Body of pancreas (tissue), 4 donors: ENCODE results near the gene SLC22A14. TPM values are rescaled to one million over a fixed set of nuclear protein-coding genes. Genes with fewer than 3 reads are reported as not detected.
"Not testable (repeated sequence)": the region's sequence is repeated elsewhere in the genome, so short reads cannot be mapped to it uniquely, and the experiment has no call there.

Experiments
- ATAC-seq: fragments of 150-250 bp; one replicate; pipeline ENCODE4 v1.9.1; 2016
- DNase-seq, 4 donors: peaks; one replicate each; pipeline ENCODE4 v3.0.0-alpha.2; 2019
- H3K27ac ChIP-seq, 4 donors: fragments of 200-600 bp; sonication (generic); 1 replicate in 3 of 4; 2 replicates in 1 of 4; pipeline versions ENCODE4 v1.5.1 to v1.6.1; 2016 to 2019; ENCODE audit warnings: mild to moderate bottlenecking in 1 of 4, mixed read lengths in 1 of 4, moderate library complexity in 1 of 4
- H3K27me3 ChIP-seq, 2 donors: fragments of 200-600 bp; sonication (generic); one replicate each; pipeline ENCODE4 v1.6.0; 2016; ENCODE audit warnings: mild to moderate bottlenecking in 1 of 2
- H3K36me3 ChIP-seq, 2 donors: fragments of 200-600 bp; sonication (generic); replicated peaks in 1 of 2; 2 replicates each; pipeline ENCODE4 v1.5.1; 2016; ENCODE audit warnings: low read depth in 2 of 2; ENCODE audit not compliant: insufficient read depth in 1 of 2
- H3K4me1 ChIP-seq: fragments of 200-600 bp; sonication (generic); one replicate; pipeline ENCODE4 v1.6.0; 2016
- H3K4me3 ChIP-seq, 2 donors: fragments of 200-600 bp; sonication (generic); 1 replicate in 1 of 2; 2 replicates in 1 of 2; pipeline ENCODE4 v1.5.1; 2016 to 2019
- H3K9me3 ChIP-seq, 3 donors: fragments of 200-600 bp; sonication (generic); 1 replicate in 2 of 3; 2 replicates in 1 of 3; pipeline ENCODE4 v1.5.1; 2016
- POLR2A ChIP-seq, 3 donors: fragments of 450-650 bp; IDR thresholded peaks; one replicate each; pipeline ENCODE4 v1.6.1; 2016; ENCODE audit warnings: antibody characterized with exemption in 3 of 3, mild to moderate bottlenecking in 2 of 3
- WGBS, 2 donors: methylation state at CpG; one replicate each; pipeline ENCODE4 v1.1.5; 2017; 5-methylcytosine and 5-hydroxymethylcytosine counted together
- intact Hi-C: fragments of 100-400 bp; cut with DNase I; formaldehyde crosslinking; loops from one replicate; pipeline ENCODE4 v1.15.1; 2023
- total RNA-seq, 2 donors: library from RNA; depleted of rRNA; stranded (reverse); fragments of >200 nt; gene quantifications; one replicate each; pipeline ENCODE4 v1.1.0, GENCODE V29; 2016
- TF ChIP-seq, protein P1 (sequence below), 7 experiments: fragments of 450-650 bp in 4 of 7; fragments of 200-600 bp in 3 of 7; sonication (generic) in 3 of 7; IDR thresholded peaks; one replicate each; pipeline ENCODE4 v1.5.1; 2016 to 2019; ENCODE audit warnings: antibody characterized with exemption in 7 of 7

SLC22A14 gene
- total RNA-seq, 2 donors from 2014 or later, result not detected

DNA sequence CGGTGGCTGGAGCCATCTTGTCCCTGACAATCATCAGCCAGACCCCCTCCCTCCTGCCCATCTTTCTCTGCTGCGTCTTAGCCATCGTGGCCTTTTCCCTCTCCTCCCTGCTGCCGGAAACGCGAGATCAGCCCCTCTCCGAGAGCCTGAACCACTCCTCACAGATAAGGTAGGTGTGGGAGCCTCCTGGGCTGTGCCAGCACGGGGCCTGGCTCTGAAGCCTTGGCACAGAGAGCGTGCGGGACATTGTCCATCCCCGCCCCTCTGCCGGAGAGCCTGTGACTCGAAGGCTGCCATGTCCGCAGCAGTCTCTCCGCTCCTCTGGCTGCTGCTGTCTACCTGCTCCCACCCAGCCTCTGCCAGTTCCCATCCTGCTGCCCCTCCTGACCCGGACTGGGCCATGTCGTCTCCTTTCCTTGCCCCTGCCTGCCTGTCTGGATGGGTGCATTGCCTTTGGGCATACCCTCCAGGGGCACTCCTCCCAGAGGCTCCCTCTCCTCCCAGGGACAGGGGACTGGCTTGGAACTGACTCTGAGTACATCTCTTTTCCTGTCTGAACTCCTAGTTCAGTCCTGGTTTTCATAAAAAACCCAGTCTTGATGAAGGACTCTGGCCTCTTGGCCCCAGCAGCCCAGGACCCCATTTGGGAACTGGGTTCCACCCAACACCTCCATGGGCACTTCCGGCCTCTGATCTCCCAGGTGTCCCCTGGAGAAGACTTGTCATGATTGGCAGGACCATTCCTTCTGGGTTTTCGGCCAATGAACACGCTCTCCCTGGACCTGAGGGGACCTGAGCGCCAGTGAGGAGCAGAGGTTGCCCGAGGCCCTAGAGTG is 34.5 kb downstream of the SLC22A14 start:
- DNase-seq (no peak), ATAC-seq (no peak)
- H3K4me1 ChIP-seq, result no peaks in the 10 kb centered on the region
- H3K27ac ChIP-seq, result no peak overlapping the region
- 69 to 75% methylated on average over 18 to 22 of the region's 22 CpGs for WGBS, 2 donors
- no peak for TF ChIP-seq POLR2A (IDR thresholded peaks at IDR 0.05)
- TF ChIP-seq, protein P1, sequence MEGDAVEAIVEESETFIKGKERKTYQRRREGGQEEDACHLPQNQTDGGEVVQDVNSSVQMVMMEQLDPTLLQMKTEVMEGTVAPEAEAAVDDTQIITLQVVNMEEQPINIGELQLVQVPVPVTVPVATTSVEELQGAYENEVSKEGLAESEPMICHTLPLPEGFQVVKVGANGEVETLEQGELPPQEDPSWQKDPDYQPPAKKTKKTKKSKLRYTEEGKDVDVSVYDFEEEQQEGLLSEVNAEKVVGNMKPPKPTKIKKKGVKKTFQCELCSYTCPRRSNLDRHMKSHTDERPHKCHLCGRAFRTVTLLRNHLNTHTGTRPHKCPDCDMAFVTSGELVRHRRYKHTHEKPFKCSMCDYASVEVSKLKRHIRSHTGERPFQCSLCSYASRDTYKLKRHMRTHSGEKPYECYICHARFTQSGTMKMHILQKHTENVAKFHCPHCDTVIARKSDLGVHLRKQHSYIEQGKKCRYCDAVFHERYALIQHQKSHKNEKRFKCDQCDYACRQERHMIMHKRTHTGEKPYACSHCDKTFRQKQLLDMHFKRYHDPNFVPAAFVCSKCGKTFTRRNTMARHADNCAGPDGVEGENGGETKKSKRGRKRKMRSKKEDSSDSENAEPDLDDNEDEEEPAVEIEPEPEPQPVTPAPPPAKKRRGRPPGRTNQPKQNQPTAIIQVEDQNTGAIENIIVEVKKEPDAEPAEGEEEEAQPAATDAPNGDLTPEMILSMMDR (IDR thresholded peaks at IDR 0.05), result no peak
- no peaks in the 10 kb centered on the region for H3K9me3 ChIP-seq
- H3K27me3 ChIP-seq, result no peaks in the 10 kb centered on the region
- no peaks in the 10 kb centered on the region for H3K36me3 ChIP-seq
- H3K4me3 ChIP-seq, result no peak overlapping the region
- intact Hi-C loops, result no loop called here

DNA sequence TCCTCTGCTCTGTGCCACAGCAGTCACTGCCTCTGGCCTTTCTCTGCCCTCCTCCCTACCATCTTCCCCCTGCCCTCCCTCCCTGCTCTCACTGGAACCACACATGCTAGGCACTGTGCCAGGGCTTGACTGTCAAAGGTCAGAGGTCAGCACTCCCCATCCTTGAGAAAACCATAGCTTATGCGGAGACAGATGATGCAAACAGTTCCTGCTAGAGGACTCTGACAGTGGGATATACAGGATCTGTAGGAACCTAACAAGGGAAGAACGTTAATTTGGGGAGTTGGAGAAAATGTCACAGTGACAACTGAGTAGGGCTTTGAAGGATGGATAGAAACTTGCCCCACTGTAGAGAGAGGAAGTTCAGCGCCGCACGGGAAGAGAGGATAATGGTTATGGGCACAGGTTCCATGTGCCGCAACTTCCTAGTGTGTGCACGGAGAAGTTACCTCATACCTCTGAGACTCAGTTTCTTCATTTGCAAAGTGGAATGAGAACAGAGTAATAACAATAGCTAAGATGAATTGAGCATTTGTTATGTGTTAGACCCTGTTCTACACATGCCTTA is 35.2 kb downstream of the SLC22A14 start:
- H3K4me3 ChIP-seq, result no peak overlapping the region
- DNase-seq, result no peak
- no peaks in the 10 kb centered on the region for H3K9me3 ChIP-seq
- H3K36me3 ChIP-seq, result no peaks in the 10 kb centered on the region
- H3K27me3 ChIP-seq, result no peaks in the 10 kb centered on the region
- intact Hi-C loops, result no loop called here
- TF ChIP-seq, protein P1 (IDR thresholded peaks at IDR 0.05), result no peak
- TF ChIP-seq POLR2A (IDR thresholded peaks at IDR 0.05), result no peak
- WGBS, 2 donors, result 86 to 90% methylated on average over 7 of the region's 7 CpGs
- no peaks in the 10 kb centered on the region for H3K4me1 ChIP-seq
- no peak overlapping the region for H3K27ac ChIP-seq
- ATAC-seq, result no peak

DNA sequence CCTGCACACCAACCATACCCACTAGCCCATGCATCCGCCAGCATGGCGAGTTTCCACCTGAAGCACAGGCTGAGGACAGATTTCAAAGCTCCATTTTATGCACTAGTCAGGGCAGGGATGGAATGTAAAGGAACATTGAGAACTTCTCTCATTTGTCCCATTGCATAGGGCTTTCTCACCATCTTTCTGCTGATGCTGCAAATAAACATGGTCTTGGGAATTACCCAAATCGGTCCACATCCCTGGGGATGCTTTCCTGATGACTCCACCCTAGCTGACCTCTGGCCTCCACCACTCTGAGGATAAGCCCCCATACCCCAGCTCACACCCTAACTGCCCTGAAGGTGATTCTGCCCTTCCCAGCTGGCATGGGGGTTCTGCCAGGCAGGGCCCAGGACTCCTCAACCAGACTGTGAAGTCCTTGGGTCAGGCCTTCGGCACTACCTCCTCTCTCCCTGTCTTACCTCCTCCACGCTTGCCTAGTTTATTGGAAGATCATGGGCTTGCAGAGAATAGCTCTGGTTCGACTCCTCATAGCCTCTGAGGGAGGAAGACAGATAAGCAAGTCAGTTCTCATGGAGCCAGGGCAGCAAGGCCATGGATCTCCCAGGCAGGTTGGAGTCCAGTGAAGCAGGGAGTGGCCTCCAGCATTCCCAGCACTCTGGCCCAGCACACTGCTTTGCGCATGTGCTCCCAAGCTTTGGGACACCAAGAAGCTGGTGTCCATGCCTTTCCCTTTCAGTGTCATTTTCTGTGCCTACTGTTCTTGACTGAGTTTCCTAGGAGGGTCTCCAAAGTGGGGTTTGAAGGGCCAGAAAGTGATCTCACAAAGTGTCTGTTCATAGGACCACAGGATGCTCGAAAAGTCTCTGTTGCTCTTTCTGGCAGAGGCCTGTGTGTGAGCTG is 36.9 kb downstream of the SLC22A14 start:
- intact Hi-C loops, result no loop called here
- no peak for ATAC-seq
- no peaks in the 10 kb centered on the region for H3K4me1 ChIP-seq
- 77 to 89% methylated on average over 7 to 8 of the region's 8 CpGs for WGBS, 2 donors
- H3K36me3 ChIP-seq, result no peaks in the 10 kb centered on the region
- H3K9me3 ChIP-seq, result no peaks in the 10 kb centered on the region
- TF ChIP-seq, protein P1 (IDR thresholded peaks at IDR 0.05), result no peak
- TF ChIP-seq POLR2A (IDR thresholded peaks at IDR 0.05), result no peak
- H3K4me3 ChIP-seq, result no peak overlapping the region
- no peak for DNase-seq
- H3K27ac ChIP-seq, result no peak overlapping the region
- no peaks in the 10 kb centered on the region for H3K27me3 ChIP-seq

DNA sequence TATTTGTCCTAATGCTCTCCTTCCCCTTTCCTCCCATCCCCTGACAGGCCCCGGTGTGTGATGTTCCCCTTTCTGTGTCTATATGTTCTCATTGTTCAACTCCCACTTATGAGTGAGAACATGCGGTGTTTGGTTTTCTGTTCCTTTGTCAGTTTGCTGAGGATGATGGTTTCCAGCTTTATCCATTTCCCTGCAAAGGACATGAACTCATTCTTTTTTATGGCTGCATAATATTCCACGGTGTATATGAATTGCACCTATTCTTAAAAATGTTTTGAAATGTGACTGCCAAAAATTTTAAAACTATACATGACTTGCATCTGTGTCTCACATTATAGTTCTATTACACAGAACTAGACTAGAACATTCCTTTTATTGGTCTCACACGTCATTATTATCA is 38.5 kb downstream of the SLC22A14 start:
- WGBS, 2 donors, result 86 to 92% methylated on average over 4 of the region's 4 CpGs
- DNase-seq, H3K9me3 ChIP-seq, H3K4me1 ChIP-seq, H3K36me3 ChIP-seq, ATAC-seq, H3K27ac ChIP-seq, intact Hi-C loops, H3K4me3 ChIP-seq, H3K27me3 ChIP-seq: not testable (repeated sequence)

DNA sequence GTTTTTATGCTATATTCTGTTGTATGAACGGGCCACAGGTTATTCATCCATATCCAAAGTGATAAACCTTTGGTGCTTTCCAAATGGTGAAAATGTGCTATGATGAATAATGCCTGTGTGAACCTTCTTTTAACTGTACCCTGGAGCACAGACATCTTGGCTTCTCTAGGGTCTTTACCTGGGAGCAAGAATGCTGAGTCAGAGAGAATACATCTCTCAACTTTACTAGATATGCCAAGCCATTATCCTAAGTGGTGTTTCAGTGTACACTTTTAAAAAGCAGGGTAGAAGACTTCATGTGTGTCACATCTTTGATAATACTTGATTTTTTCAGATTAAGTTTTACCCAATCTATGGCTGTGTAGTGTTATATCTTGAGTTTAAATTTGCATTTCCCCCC is 41.0 kb downstream of the SLC22A14 start:
- intact Hi-C loops, result no loop called here
- Histone ChIP-seq H3K36me3 (no peaks in the 10 kb centered on the region), H3K4me1 (no peaks in the 10 kb centered on the region), H3K9me3 (no peaks in the 10 kb centered on the region), H3K4me3 (no peak overlapping the region), H3K27ac (no peak overlapping the region), H3K27me3 (no peaks in the 10 kb centered on the region)
- no peak for DNase-seq
- 92 to 93% methylated on average over 1 of the region's 1 CpG for WGBS, 2 donors
- no peak for ATAC-seq
- TF ChIP-seq, protein P1 (IDR thresholded peaks at IDR 0.05), result no peak
- TF ChIP-seq POLR2A (IDR thresholded peaks at IDR 0.05), result no peak
